ENCODE data around the gene PNP. TPM values are rescaled to one million over a fixed set of nuclear protein-coding genes. Genes with fewer than 3 reads are reported as not detected.

PNP gene
- total RNA-seq, 2 experiments from 2014 or later, result 120 to 128 TPM

GRCh38 chr14:20455355-20456300 is 13.6 kb upstream of the PNP start:
- ChIA-PET CTCF (ENCODE audit: unreplicated experiment) (interaction anchor here (0.7 to 1.7 kb wide), 4 partner anchors 26 to 128 kb away, joined by 3 to 7 read pairs (median 3); no protein-coding TSS in a partner anchor), POLR2A (interaction anchor here (0.6 to 4.4 kb wide), 17 partner anchors 10 to 158 kb away, joined by 3 to 27 read pairs (median 6); partner anchors contain the start of genes PARP2, PNP and TEP1)
- Histone ChIP-seq H3K9me3 (ENCODE audit: low read length) (no peaks in the 10 kb centered on the region), H3K4me3 (ENCODE audit: low read depth, low read length, poor library complexity, severe bottlenecking) (peak overlapping the region; percentile 99), H3K9me2 (ENCODE audit: insufficient read depth, low read length) (no peaks in the 10 kb centered on the region), H3K4me1 (ENCODE audit: insufficient read depth, low read length, poor library complexity, severe bottlenecking) (peaks cover 50% of the 10 kb centered on the region), H3K36me3 (ENCODE audit: insufficient read depth, low read length) (peaks cover 73% of the 10 kb centered on the region), H3K4me2 (ENCODE audit: low read length) (peak overlapping the region; percentile 88), H3K79me2 (ENCODE audit: insufficient read depth, low read depth, low read length) (peaks cover 71% of the 10 kb centered on the region), H2AFZ (ENCODE audit: low read length) (peak overlapping the region; percentile 3; the same call in 1 of the 2 replicates), H4K20me1 (ENCODE audit: insufficient read depth, low read length) (peaks cover 11% of the 10 kb centered on the region; the same call in 1 of the 2 replicates), H3K27ac (ENCODE audit: low read depth, low read length, poor library complexity, severe bottlenecking) (peak overlapping the region; percentile 78)
- TSS peak; percentile 88 for BruUV-seq (replicated peaks)
- TF ChIP-seq, protein P1, sequence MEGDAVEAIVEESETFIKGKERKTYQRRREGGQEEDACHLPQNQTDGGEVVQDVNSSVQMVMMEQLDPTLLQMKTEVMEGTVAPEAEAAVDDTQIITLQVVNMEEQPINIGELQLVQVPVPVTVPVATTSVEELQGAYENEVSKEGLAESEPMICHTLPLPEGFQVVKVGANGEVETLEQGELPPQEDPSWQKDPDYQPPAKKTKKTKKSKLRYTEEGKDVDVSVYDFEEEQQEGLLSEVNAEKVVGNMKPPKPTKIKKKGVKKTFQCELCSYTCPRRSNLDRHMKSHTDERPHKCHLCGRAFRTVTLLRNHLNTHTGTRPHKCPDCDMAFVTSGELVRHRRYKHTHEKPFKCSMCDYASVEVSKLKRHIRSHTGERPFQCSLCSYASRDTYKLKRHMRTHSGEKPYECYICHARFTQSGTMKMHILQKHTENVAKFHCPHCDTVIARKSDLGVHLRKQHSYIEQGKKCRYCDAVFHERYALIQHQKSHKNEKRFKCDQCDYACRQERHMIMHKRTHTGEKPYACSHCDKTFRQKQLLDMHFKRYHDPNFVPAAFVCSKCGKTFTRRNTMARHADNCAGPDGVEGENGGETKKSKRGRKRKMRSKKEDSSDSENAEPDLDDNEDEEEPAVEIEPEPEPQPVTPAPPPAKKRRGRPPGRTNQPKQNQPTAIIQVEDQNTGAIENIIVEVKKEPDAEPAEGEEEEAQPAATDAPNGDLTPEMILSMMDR (conservative IDR thresholded peaks at IDR 0.05; ENCODE audit: low read length), result no peak
- no peak for TF ChIP-seq EZH2phosphoT487 (IDR thresholded peaks at IDR 0.05; ENCODE audit: borderline replicate concordance, low read depth, low read length)
- intact Hi-C loops (cut with micrococcal nuclease; ENCODE audit: unreplicated experiment), result loop anchor here (1.0 kb wide), 1 partner anchor 40 kb away; no protein-coding TSS in a partner anchor
- DNase-seq (ENCODE audit: low spot score), result peak; percentile 27

- intact Hi-C loops (cut with micrococcal nuclease; ENCODE audit: unreplicated experiment), result no loop called here
- peak overlapping the region; percentile 88 for H3K4me2 ChIP-seq (ENCODE audit: low read length)
- H4K20me1 ChIP-seq (ENCODE audit: insufficient read depth, low read length), result peaks cover 14% of the 10 kb centered on the region; the same call in 1 of the 2 replicates
- peak overlapping the region; percentile 99 for H3K4me3 ChIP-seq (ENCODE audit: low read depth, low read length, poor library complexity, severe bottlenecking)
- H2AFZ ChIP-seq (ENCODE audit: low read length), result no peak overlapping the region
- peaks cover 52% of the 10 kb centered on the region for H3K4me1 ChIP-seq (ENCODE audit: insufficient read depth, low read length, poor library complexity, severe bottlenecking)
- no peak for DNase-seq (ENCODE audit: low spot score)
- no peaks in the 10 kb centered on the region for H3K9me3 ChIP-seq (ENCODE audit: low read length)
- BruUV-seq (replicated peaks), result no TSS peak
- TF ChIP-seq, protein P1 (conservative IDR thresholded peaks at IDR 0.05; ENCODE audit: low read length), result no peak
- TF ChIP-seq EZH2phosphoT487 (IDR thresholded peaks at IDR 0.05; ENCODE audit: borderline replicate concordance, low read depth, low read length), result no peak
- peaks cover 62% of the 10 kb centered on the region for H3K36me3 ChIP-seq (ENCODE audit: insufficient read depth, low read length)
- no peaks in the 10 kb centered on the region for H3K9me2 ChIP-seq (ENCODE audit: insufficient read depth, low read length)
- peaks cover 76% of the 10 kb centered on the region for H3K79me2 ChIP-seq (ENCODE audit: insufficient read depth, low read depth, low read length)
- CTCF ChIA-PET (ENCODE audit: unreplicated experiment), result no interaction called here
- H3K27ac ChIP-seq (ENCODE audit: low read depth, low read length, poor library complexity, severe bottlenecking), result no peak overlapping the region
- POLR2A ChIA-PET, result interaction anchor here (0.6 to 4.4 kb wide), 5 partner anchors 11 to 813 kb away, joined by 4 to 27 read pairs (median 8); partner anchors contain the start of gene PNP
Measured at GRCh38 chr14:20456971-20457370, 12.2 kb upstream of the PNP start.

All from OCI-LY7 (cell line).